K562 (cell line): Measurements from ENCODE around the gene MAST4. TPM values are rescaled to one million over a fixed set of nuclear protein-coding genes. Genes with fewer than 3 reads are reported as not detected.

Source experiments
- ATAC-seq: fragments of 200-7000 bp; cut with Tn5 transposase; 3 replicates; pipeline ENCODE4 v1.9.1; 2020; ENCODE audit warnings: moderate library complexity
- BruUV-seq: library from RNA; stranded (reverse); fragments of 400-500 nt; replicated peaks from 2 replicates; lab custom pipeline; 2021; lab: Mats Ljungman, UMichigan
- CTCF ChIA-PET: fragments of 300-600 bp; formaldehyde crosslinking; extraction: SDS; loops from one replicate; lab custom pipeline; 2021; ENCODE audit warnings: low intra/inter-chr PET ratio; lab: Yijun Ruan, JAX
- POLR2A ChIA-PET: fragments of 300-600, 350-650 bp; sonication (Branson Sonifier 250); formaldehyde crosslinking; extraction: SDS; loops from one replicate; lab custom pipeline; 2021; ENCODE audit warnings: antibody characterized with exemption, inconsistent platforms; lab: Yijun Ruan, JAX
- DNase-seq, 4 experiments: peaks; one replicate each; pipeline versions ENCODE4 v3.0.0 to v3.0.0-alpha.2; 2011 to 2018; ENCODE audit warnings: low spot score in 3 of 4, mixed read lengths in 3 of 4; ENCODE audit errors: extremely low read depth in 1 of 4
- FAIRE-seq: peaks from 2 replicates; lab custom pipeline; 2011; peaks lifted over from hg19 to GRCh38; lab: Jason Lieb, UNC
- H2AFZ ChIP-seq: 2 replicates; pipeline ENCODE4 v1.6.0; 2011; ENCODE audit warnings: low read depth, low read length, control low read depth, inconsistent platforms
- H3K27ac ChIP-seq: fragments of 200-600 bp; 3 replicates; pipeline ENCODE4 v1.8.0; 2011; ENCODE audit warnings: low read depth, mild to moderate bottlenecking, control low read depth, inconsistent platforms, low read length, moderate library complexity, mixed read lengths; ENCODE audit errors: extremely low read depth
- H3K27me3 ChIP-seq, 2 experiments: fragments of 300-600 bp in 1 of 2; 2 replicates in 1 of 2; 3 replicates in 1 of 2; pipeline versions ENCODE4 v1.6.0 to v1.8.0; 2011; ENCODE audit warnings: inconsistent platforms in 2 of 2, low read length in 2 of 2, mild to moderate bottlenecking in 1 of 2, mixed read lengths in 1 of 2, moderate library complexity in 1 of 2; ENCODE audit not compliant: control insufficient read depth in 2 of 2, insufficient read depth in 2 of 2
- H3K36me3 ChIP-seq: fragments of 300-600 bp; 3 replicates; pipeline ENCODE4 v1.8.0; 2011; ENCODE audit warnings: mild to moderate bottlenecking, low read length, inconsistent platforms; ENCODE audit not compliant: control insufficient read depth, insufficient read depth
- H3K4me1 ChIP-seq, 2 experiments: fragments of 200-600 bp in 1 of 2; replicated peaks in 1 of 2; 2 replicates in 1 of 2; 3 replicates in 1 of 2; pipeline versions ENCODE4 v1.5.1 to v1.8.0; 2011; ENCODE audit warnings: inconsistent platforms in 2 of 2, low read length in 2 of 2, mild to moderate bottlenecking in 1 of 2, mixed read lengths in 1 of 2, moderate library complexity in 1 of 2; ENCODE audit not compliant: control insufficient read depth in 2 of 2, insufficient read depth in 2 of 2
- H3K4me2 ChIP-seq: 2 replicates; pipeline ENCODE4 v1.6.1; 2011; ENCODE audit warnings: low read length, control low read depth, inconsistent platforms, mixed read lengths; ENCODE audit not compliant: insufficient read depth
- H3K4me3 ChIP-seq: fragments of 200-600 bp; sonication (generic), shearing (Covaris generic); 2 replicates; pipeline ENCODE4 v1.5.1; 2016; ENCODE audit warnings: control low read depth, inconsistent platforms
- H3K79me2 ChIP-seq: fragments of 200-600 bp; 3 replicates; pipeline ENCODE4 v1.8.0; 2011; ENCODE audit warnings: low read length, inconsistent platforms; ENCODE audit not compliant: control insufficient read depth, insufficient read depth
- H3K9ac ChIP-seq, 2 experiments: 2 replicates each; pipeline versions ENCODE4 v1.6.0 to v1.6.1; 2011; ENCODE audit warnings: low read depth in 2 of 2, low read length in 2 of 2, control low read depth in 1 of 2, inconsistent platforms in 1 of 2, mild to moderate bottlenecking in 1 of 2, mixed read lengths in 1 of 2; ENCODE audit not compliant: insufficient read depth in 1 of 2
- H3K9me1 ChIP-seq: one replicate; pipeline ENCODE4 v1.6.0; 2011; ENCODE audit warnings: inconsistent platforms, mild to moderate bottlenecking, low read length, moderate library complexity; ENCODE audit not compliant: control insufficient read depth, insufficient read depth
- H3K9me3 ChIP-seq: replicated peaks from 2 replicates; pipeline ENCODE4 v1.5.1; 2011; ENCODE audit warnings: low read depth, low read length, inconsistent platforms; ENCODE audit not compliant: control insufficient read depth, insufficient read depth
- H4K20me1 ChIP-seq: replicated peaks from 2 replicates; pipeline ENCODE4 v1.6.1; 2011; ENCODE audit warnings: low read length, inconsistent platforms, mixed read lengths; ENCODE audit not compliant: control insufficient read depth, insufficient read depth
- AFF1 ChIP-seq, 2 experiments: fragments of 450-650 bp; IDR thresholded peaks; 2 replicates each; pipeline ENCODE4 v1.6.1; 2018; ENCODE audit warnings: mild to moderate bottlenecking in 2 of 2, low read depth in 1 of 2; ENCODE audit not compliant: partially characterized antibody in 2 of 2
- ARID1B ChIP-seq: fragments of 450-650 bp; IDR thresholded peaks from 2 replicates; pipeline ENCODE4 v1.6.1; 2016; ENCODE audit warnings: antibody characterized with exemption, mild to moderate bottlenecking, inconsistent platforms
- ATF3 ChIP-seq, 2 experiments: fragments of 450-650 bp in 1 of 2; sonication (generic) in 1 of 2; formaldehyde crosslinking in 1 of 2; IDR thresholded peaks in 1 of 2; conservative IDR thresholded peaks in 1 of 2; 2 replicates each; pipeline versions ENCODE4 v1.6.1 to v1.8.1; 2016 to 2023; ENCODE audit warnings: mild to moderate bottlenecking in 2 of 2, moderate library complexity in 2 of 2, inconsistent platforms in 1 of 2, missing genetic modification reagents in 1 of 2
- ATF4 ChIP-seq: fragments of 450-650 bp; formaldehyde crosslinking; IDR thresholded peaks from 2 replicates; pipeline ENCODE4 v1.4.0; 2022; ENCODE audit warnings: mild to moderate bottlenecking, moderate library complexity
- CEBPB ChIP-seq: fragments of 450-650 bp; IDR thresholded peaks from 2 replicates; pipeline ENCODE4 v1.6.1; 2016; ENCODE audit warnings: missing genetic modification characterization, missing compliant biosample characterization
- KDM4B ChIP-seq, 2 experiments: fragments of 450-650 bp in 1 of 2; sonication (generic) in 1 of 2; IDR thresholded peaks; 2 replicates each; pipeline ENCODE4 v1.6.1; 2016 to 2017; ENCODE audit warnings: borderline replicate concordance in 2 of 2, antibody characterized with exemption in 1 of 2, low read depth in 1 of 2, mild to moderate bottlenecking in 1 of 2
- NR2C2 ChIP-seq, 2 experiments: fragments of 200-800 bp in 1 of 2; sonication (Bioruptor generic) in 1 of 2; sonication (generic) in 1 of 2; formaldehyde crosslinking in 1 of 2; IDR thresholded peaks; 2 replicates each; pipeline versions ENCODE4 v1.6.1 to v1.8.0; 2016 to 2022; ENCODE audit warnings: mild to moderate bottlenecking in 1 of 2, missing compliant biosample characterization in 1 of 2, missing genetic modification characterization in 1 of 2, missing genetic modification reagents in 1 of 2
- SRSF7 ChIP-seq: fragments of 200-400 bp; formaldehyde crosslinking; optimal IDR thresholded peaks from 2 replicates; pipeline ENCODE3; 2017; ENCODE audit warnings: mild to moderate bottlenecking, low read depth, low read length
- TCF3 ChIP-seq: sonication (generic); formaldehyde crosslinking; IDR thresholded peaks from 2 replicates; pipeline ENCODE4 v1.4.0; 2020; ENCODE audit warnings: mild to moderate bottlenecking, missing genetic modification reagents
- ZNF740 ChIP-seq, 3 experiments: fragments of 200-800 bp in 1 of 3; sonication (Bioruptor generic) in 1 of 3; sonication (generic) in 1 of 3; formaldehyde crosslinking in 1 of 3; IDR thresholded peaks; 2 replicates each; pipeline versions ENCODE4 v1.6.1 to v1.8.0; 2016 to 2022; ENCODE audit warnings: mild to moderate bottlenecking in 2 of 3, missing compliant biosample characterization in 2 of 3, missing genetic modification characterization in 2 of 3, missing genetic modification reagents in 1 of 3
- ZSCAN32 ChIP-seq: fragments of 450-650 bp; formaldehyde crosslinking; IDR thresholded peaks from 2 replicates; pipeline ENCODE4 v1.4.0; 2020; ENCODE audit warnings: mild to moderate bottlenecking, moderate library complexity
- WGBS: fragments of 100-300 bp; shearing (Covaris generic); methylation state at CpG from one replicate; pipeline ENCODE4 v1.1.6; 2016; ENCODE audit warnings: low coverage, mixed read lengths; ENCODE audit not compliant: insufficient coverage; ENCODE audit errors: missing lambda C conversion rate; 5-methylcytosine and 5-hydroxymethylcytosine counted together
- in situ Hi-C: fragments of 300-500 bp; cut with MboI; formaldehyde crosslinking; loops from 4 replicates; pipeline ENCODE4 v1.15.0; 2018; ENCODE audit warnings: inconsistent platforms, mixed read lengths
- intact Hi-C: fragments of 100-400 bp; cut with micrococcal nuclease; formaldehyde crosslinking; loops from 2 replicates; pipeline ENCODE4 v1.14.2; 2022
- polyA plus RNA-seq, 8 experiments: library from polyadenylated mRNA; depleted of rRNA in 4 of 8; stranded (reverse) in 5 of 8; unstranded in 3 of 8; fragments of >200 nt; fragmentation: Nextera tagmentation in 2 of 8; fragmentation: Illumina TruSeq in 1 of 8; extraction: Ambion mirVana in 2 of 8; extraction: Trizol in 1 of 8; gene quantifications; 2 replicates each; pipeline versions ENCODE4 v1.2.1 to v1.2.3, GENCODE V29; 2011 to 2014; ENCODE audit warnings: inconsistent platforms in 1 of 8, missing spikeins in 1 of 8
- total RNA-seq, 7 experiments: library from RNA; depleted of rRNA in 6 of 7; stranded (reverse); fragments of >200 nt in 6 of 7; fragmentation: Illumina TruSeq in 2 of 7; extraction: Trizol in 2 of 7; gene quantifications; 2 replicates each; pipeline versions ENCODE4 v1.2.1 to v1.2.3, GENCODE V29; 2011 to 2021; ENCODE audit warnings: low replicate concordance in 1 of 7

Gene MAST4
- total and polyA plus RNA-seq, 9 of the 15 experiments (the other 6 are each of a cell fraction or from before 2014, with no cell fraction given): 0.88 to 10.1 (median 5.2) TPM

- H4K20me1 ChIP-seq: no peaks in the 10 kb centered on the region
- ChIA-PET POLR2A (interaction anchor here (0.6 to 1.1 kb wide), 2 partner anchors 16 to 28 kb away, joined by 3 to 4 read pairs; no protein-coding TSS in a partner anchor), CTCF (no interaction called here)
- DNase-seq: peak in 2 of 4 experiments; percentile 8 to 19
- FAIRE-seq: peak; percentile 19
- no peaks in the 10 kb centered on the region for H3K9me3 ChIP-seq
- no peak overlapping the region for H3K4me3 ChIP-seq
- no peaks in the 10 kb centered on the region for H3K9me1 ChIP-seq
- in situ Hi-C loops (no loop called here), intact Hi-C loops (no loop called here)
- H3K4me2 ChIP-seq: peak overlapping the region; percentile 51; the same call in 1 of the 2 replicates
- BruUV-seq: no TSS peak
- peaks cover 0 to 16% of the 10 kb centered on the region in 2 experiments; a peak in 2 of 5 replicates for H3K4me1 ChIP-seq
- H2AFZ ChIP-seq: peak overlapping the region; percentile 42
- H3K36me3 ChIP-seq: no peaks in the 10 kb centered on the region
- H3K79me2 ChIP-seq: no peaks in the 10 kb centered on the region
- H3K9ac ChIP-seq: no peak overlapping the region
- 21% methylated on average over 4 of the region's 4 CpGs for WGBS
- no peaks in the 10 kb centered on the region for H3K27me3 ChIP-seq
- ATAC-seq: peak; percentile 84
- peak overlapping the region; percentile 23; the same call in 2 of the 3 replicates for H3K27ac ChIP-seq
- no peak for TF ChIP-seq ZNF740 (CRISPR knock-in tag; IDR thresholded peaks at IDR 0.05)
- no peak for TF ChIP-seq ZNF740 (tag; IDR thresholded peaks at IDR 0.05)
- no peak for TF ChIP-seq KDM4B (IDR thresholded peaks at IDR 0.05; ENCODE audit: borderline replicate concordance in 2 of 2, low read depth in 1 of 2)
- peak; percentile 49; the same call in 1 of the 2 replicates for TF ChIP-seq CEBPB (tag)
- peak; percentile 70 for TF ChIP-seq TCF3 (CRISPR knock-in tag)
- TF ChIP-seq SRSF7: no peak
- TF ChIP-seq ZSCAN32: peak; percentile 91
- TF ChIP-seq NR2C2 (CRISPR knock-in tag; IDR thresholded peaks at IDR 0.05): no peak
- TF ChIP-seq NR2C2 (tag; IDR thresholded peaks at IDR 0.05): peak; percentile 46; the same call in 1 of the 2 replicates
- TF ChIP-seq ATF4: peak; percentile 95
- TF ChIP-seq AFF1 (IDR thresholded peaks at IDR 0.05; ENCODE audit: low read depth in 1 of 2, partially characterized antibody in 2 of 2): no peak
- peak; percentile 86 for TF ChIP-seq ATF3 (IDR thresholded peaks at IDR 0.05)
- no peak for TF ChIP-seq ATF3 (CRISPR knock-in tag; conservative IDR thresholded peaks at IDR 0.05)
- TF ChIP-seq ARID1B: 0 out of 2 replicates have a peak, but pooled peaks have one; percentile 39
These were observed 521.9 kb downstream of the MAST4 start for GRCh38 chr5:67118050-67118620.
